OCI-M2 (cell line): Measurements from ENCODE around the gene UBAP1L.
"Not testable (repeated sequence)": the region's sequence is repeated elsewhere in the genome, so short reads cannot be mapped to it uniquely, and the experiment has no call there.

Experiments used
- DNase-seq: peaks from one replicate; lab custom pipeline; 2025; ENCODE audit not compliant: unreplicated experiment; lab: John Stamatoyannopoulos, UW

UBAP1L gene

GRCh38 chr15:65085207-65085753 lies 29.7 kb downstream of the UBAP1L start:
- no peak for DNase-seq

- no peak for DNase-seq
Measured at GRCh38 chr15:65084500-65085206, 30.3 kb downstream of the UBAP1L start.

DNA sequence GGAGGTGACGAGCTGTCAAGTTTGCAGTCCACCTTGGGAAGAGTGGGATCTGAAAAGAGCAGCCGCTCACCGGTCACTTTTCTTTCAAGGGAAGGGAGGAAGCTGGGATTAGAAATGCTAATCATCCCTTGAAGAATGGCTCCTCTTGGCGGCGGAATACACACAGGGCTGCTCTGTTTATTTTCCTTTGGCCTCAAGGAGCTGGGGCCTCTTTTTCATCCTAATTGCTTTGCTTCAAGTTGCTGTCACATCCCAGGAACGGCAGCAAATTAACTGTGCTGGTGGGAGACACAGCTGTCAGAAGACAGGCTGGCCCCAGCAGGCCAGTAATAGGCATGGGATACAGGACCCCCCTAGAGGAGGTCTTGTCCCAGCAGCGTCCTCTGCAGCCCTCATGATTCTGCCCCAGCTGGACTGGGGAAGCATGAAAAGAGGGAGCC lies 31.7 kb downstream of the UBAP1L start:
- no peak for DNase-seq

GRCh38 chr15:65082303-65082953 lies 32.6 kb downstream of the UBAP1L start:
- no peak for DNase-seq

DNA sequence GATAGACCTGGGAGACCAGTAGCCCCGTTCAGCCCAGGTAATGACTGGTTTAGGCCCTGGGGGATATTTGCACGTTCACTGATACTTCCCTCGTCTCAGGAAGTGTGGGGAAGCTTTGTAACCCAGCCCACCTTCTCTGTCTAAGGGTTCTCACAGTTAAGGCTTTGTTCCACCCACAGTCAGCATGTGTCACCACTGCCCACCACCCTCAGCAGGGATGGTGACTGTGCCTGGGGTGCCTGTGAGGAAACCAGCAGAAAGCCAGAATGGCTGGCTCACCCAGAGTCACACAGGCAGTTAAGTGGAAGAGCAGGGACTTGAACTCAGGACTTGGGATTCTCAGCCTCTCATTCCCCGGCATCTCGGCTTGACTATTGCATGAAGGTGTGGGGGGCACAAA lies 33.2 kb downstream of the UBAP1L start:
- no peak for DNase-seq

- no peak for DNase-seq
Measured at GRCh38 chr15:65081270-65081669, 33.7 kb downstream of the UBAP1L start.

DNA sequence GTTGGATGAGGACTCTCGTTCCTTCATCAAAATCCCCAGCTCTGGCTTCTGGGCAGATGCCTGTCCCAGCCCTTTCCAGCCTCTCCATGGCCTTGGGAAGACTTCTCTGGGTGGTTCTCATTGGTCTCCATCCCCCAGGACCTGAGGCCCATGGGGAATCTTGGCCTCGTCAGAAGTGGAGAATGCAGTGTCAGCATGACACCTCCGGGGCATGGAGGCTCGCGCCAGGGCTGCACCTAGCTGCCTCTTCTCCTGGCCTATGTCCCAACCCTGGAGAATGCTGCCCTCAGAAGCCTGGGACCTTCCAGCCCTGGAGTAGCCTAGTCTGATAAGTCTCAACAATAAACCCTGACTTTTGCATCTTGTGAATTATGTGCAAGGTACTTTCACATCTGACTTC lies 35.4 kb downstream of the UBAP1L start:
- DNase-seq = no peak

- DNase-seq = no peak
Measured at GRCh38 chr15:65077981-65078352, 37.0 kb downstream of the UBAP1L start.

DNA sequence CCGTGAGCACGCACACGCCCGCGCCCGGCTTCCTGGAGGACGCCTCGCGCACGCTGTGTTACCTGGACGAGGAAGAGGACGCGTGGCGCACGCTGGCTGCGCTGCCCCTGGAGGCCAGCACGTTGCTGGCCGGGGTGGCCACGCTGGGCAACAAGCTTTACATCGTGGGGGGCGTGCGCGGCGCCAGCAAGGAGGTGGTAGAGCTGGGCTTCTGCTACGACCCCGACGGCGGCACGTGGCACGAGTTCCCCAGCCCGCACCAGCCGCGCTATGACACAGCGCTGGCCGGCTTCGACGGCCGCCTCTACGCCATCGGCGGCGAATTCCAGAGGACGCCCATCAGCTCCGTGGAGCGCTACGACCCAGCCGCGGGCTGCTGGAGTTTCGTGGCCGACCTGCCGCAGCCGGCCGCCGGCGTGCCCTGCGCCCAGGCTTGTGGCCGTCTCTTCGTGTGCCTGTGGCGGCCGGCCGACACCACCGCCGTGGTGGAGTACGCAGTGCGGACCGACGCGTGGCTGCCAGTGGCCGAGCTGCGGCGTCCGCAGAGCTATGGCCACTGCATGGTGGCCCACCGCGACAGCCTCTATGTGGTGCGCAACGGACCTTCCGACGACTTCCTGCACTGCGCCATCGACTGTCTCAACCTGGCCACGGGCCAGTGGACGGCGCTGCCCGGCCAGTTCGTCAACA lies 37.6 kb downstream of the UBAP1L start:
- no peak for DNase-seq

DNA sequence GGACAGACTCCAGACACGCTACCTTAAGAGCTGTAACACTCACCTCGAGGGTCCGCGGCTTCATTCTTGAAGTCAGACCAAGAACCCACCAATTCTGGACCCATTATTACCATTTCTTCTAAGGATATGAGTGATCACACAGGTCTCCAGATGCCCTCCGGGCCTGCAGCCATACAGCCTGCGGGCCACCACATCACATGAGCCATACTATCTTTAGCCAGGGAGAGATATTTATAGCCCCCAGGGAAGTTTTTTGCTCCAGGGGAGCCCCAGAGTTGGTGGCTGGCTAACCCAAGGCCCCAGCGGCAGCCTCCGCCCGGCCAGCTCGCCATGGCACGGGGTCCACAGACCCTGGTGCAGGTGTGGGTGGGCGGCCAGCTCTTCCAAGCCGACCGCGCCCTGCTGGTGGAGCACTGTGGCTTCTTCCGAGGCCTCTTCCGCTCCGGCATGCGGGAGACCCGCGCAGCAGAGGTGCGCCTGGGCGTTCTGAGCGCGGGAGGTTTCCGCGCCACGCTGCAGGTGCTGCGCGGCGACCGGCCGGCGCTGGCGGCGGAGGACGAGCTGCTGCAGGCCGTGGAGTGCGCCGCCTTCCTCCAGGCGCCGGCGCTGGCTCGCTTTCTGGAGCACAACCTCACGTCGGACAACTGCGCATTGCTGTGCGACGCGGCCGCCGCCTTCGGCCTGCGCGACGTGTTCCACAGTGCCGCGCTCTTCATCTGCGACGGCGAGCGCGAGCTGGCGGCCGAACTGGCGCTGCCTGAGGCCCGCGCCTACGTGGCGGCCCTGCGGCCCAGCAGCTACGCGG lies 38.3 kb downstream of the UBAP1L start, which contains the start of gene KBTBD13:
Gene KBTBD13, plus strand, starts transcription at position 261 of the 805 bp plus-strand sequence. Its CDS starts 70 bp downstream, at position 331.
- DNase-seq = no peak

DNA sequence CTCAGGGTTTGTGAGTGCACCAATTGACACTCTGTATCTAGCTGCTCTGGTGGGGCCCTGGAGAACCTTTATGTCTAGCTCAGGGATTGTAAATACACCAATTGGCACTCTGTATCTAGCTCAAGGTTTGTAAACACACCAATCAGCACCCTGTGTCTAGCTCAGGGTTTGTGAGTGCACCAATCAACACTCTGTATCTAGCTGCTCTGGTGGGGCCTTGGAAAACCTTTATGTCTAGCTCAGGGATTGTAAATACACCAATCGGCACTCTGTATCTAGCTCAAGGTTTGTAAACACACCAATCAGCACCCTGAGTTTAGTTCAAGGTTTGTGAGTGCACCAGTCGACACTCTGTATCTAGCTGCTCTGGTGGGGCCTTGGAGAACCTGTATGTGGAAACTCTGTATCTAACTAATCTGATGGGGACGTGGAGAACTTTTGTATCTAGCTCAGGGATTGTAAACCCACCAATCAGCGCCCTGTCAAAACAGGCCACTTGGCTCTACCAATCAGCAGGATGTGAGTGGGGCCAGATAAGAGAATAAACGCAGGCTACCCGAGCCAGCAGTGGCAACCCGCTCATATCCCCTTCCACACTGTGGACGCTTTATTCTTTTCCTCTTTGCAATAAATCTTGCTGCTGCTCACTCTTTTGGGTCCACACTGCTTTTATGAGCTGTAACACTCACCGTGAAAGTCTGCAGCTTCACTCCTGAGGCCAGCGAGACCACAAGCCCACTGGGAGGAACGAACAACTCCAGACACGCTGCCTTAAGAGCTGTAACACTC lies 39.2 kb downstream of the UBAP1L start:
- DNase-seq = not testable (repeated sequence)

- DNase-seq = not testable (repeated sequence)
Measured at GRCh38 chr15:65074946-65075345, 40.1 kb downstream of the UBAP1L start.

- DNase-seq = no peak
Measured at GRCh38 chr15:65072617-65073016, 42.4 kb downstream of the UBAP1L start.

GRCh38 chr15:65072027-65072426 lies 43.0 kb downstream of the UBAP1L start:
- no peak for DNase-seq

- DNase-seq = no peak
Measured at GRCh38 chr15:65071381-65071811, 43.6 kb downstream of the UBAP1L start.

- DNase-seq = no peak
Measured at GRCh38 chr15:65069779-65070546, 45.0 kb downstream of the UBAP1L start.

DNA sequence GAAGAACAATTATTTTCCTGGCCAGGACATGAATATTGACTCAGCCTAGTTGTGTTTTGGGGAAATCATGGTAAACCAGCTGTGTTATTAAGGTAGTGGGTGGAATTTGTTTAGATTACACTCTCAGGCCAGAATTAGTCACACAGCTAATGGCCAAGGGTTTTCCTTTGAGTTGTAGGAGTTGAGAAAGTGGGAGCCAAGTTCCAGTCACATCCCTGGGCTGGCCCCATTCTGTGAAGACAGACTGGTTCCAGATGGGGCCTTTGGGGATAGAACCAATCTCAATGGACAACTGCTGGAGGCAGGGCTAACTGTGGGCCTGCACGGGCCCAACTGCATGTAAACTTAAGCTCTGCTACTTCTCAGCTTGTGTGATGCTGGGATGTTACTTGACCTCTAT lies 45.8 kb downstream of the UBAP1L start:
- DNase-seq = no peak

DNA sequence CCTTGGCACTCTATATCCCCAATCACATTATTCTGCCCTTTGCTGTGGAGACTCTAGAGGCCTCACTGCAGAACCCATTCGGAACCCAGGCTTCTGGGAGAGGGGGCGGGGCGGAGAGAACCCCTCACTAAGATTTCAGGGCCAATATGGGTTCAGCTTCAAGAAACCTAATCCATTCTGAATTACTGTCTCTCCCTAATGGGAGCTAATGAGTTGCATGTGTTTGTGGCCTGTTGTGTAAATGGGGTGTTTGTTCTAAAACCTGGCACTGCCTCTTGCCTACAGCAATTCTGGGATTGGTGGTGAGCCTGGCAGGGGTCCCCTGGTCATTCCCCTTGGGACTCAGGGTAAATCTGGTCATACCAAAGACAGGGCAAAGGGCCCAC lies 46.6 kb downstream of the UBAP1L start:
- DNase-seq = no peak

- DNase-seq = no peak
Measured at GRCh38 chr15:65067645-65068402, 47.2 kb downstream of the UBAP1L start, which contains the start of gene RASL12. Gene RASL12 (minus strand): TSS chr15:65067991. CDS start chr15:65067835, 156 bp downstream.
